HUDEP-2 (cell line): ENCODE results near the gene TSSC4.

Source experiments
- DNase-seq, 76 experiments: peaks; one replicate each; lab custom pipeline; 2025; ENCODE audit not compliant: unreplicated experiment in 76 of 76; lab: John Stamatoyannopoulos, UW

The TSSC4 gene

DNA sequence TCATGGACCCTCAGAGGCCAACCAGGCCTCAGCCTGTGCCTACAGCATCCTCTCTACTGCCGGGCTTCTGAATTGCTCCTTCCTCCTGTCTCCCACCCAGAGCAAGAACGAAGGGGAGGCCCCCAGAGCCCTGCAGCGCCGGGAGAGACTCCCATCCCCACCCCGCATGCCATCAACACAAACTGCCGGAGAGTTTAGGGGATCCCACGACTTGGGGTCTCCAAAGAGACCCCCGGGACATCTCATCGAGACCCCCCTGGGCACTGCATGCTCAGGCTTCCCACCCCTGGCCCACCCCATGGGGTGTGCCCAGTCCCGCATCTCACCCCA lies 31.7 kb upstream of the TSSC4 start:
- DNase-seq = no peak

DNA sequence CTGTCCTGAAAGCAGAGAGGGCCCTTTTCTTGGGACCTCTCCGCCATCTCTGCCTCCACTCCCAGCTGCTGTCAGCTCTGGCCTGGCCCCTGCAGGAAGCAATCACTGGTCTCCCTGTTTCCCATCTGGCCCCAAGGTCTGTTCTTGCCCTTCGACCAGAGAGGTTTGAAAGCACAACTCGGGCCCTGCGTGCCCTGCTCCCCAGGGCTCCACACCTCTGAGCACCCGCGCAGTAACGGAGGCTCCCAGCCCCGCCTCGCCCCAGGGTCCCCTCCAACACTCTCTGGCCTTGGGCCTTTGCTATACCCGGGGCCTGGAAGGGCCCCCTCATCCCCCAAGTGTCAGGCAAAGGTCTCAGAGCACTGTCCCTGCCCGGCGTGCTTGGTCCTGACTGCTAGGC lies 31.2 kb upstream of the TSSC4 start:
- DNase-seq = no peak

DNA sequence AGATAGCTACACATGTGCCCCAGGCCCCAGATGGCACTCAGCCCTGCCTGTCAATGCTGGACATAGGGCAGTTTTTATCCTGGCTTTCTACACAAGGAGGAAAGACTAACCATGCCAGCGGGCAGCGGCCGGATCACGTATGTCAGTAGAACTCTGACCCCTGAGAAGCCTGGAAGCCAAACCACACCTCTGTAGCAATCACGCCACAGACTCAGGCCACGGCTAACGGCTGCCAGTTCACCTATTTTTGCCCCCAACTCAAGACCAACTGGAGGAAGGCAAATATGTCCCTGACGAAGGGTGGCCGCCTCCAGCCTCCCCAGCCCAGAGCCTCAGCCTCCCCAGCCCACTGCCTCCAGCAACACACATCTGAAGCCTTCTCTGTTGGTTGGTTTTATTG lies 30.7 kb upstream of the TSSC4 start:
- no peak for DNase-seq

DNA sequence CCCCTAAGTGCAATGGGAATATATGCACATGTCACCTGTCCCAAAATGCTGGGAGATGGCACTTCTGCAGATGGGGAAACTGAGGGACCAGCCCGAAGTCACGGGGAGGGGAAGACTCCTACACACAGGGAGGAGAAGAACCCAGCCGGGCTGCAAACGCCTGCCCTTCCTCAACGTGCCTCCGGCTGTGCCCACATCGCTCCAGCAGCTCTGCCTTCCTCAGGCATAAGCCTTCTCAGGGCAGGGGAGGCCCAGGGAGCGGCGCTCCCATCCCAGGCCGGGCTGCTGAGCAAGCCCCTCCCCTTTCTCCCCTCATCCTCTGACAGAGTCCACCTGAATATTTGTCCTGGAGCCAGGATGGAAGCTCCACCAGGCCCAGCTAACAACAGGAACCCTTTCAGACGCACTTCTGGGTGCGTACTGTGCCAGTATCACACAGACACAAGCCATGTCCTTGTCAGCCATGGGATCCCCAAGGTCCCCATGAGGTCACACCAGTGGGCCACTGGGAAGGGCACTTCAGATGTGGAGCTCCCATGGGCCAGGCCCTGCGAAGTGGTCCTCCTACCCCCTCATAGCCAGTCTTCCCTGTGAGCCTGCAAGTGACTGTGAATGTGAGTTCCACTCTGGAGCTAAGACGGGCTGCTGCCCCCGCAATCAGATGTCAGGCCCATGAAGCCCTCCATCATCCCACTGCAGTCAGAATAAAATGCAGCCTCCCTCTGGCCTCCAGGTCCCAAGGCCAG lies 25.9 kb upstream of the TSSC4 start:
- DNase-seq = no peak

DNA sequence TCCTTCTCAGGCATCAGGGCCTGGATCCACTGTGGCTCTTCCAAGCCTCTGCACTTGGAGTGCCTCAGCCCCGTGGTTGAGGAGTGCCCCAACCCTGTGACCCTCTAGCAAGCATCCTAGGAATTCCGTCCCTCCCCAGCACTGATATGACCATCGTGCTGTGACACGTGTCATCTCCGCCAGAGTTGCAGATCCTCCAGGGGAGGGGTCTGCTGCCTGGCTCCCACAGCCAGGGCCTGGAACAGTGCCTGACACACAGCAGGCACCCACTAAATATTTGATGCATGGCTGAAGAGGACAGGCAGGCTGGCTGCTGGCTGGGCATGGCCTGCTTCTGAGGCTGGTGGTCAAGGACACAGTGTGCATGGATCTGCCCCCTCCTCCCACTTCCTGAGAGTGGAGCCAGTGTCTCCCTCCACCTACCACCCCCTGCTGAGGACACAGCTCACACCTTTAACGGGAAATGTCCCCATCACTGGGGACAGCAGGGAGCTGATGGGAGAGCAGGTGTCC lies 25.2 kb upstream of the TSSC4 start:
- DNase-seq = no peak

DNA sequence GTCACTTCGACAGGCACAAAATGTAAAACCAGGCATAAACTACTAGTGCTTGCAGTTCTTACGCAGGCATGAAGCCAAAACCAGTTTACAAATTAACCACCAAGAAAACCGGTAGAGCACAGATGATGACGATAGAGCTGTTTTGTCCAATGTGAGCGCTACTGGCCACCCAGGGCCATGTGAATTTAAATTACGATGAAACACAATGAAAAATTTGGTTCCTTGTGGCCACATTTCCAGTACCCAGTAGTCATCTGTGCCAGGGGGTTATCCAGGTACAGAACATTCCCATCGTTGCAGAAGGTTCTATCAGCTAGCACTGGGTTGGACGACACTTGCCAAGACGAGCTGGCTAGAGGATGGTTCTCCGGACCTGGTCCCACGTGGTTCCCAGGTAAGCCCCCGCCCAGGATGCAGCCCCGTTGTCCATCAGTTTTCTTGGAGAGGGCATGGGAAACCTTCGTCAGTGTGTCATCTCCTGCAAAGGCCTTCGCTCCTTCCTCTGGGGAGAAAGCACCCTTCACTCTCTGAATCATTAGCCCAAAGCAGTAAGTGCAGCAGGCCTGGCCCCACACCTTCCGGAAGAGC lies 24.5 kb upstream of the TSSC4 start:
- DNase-seq = no peak

DNA sequence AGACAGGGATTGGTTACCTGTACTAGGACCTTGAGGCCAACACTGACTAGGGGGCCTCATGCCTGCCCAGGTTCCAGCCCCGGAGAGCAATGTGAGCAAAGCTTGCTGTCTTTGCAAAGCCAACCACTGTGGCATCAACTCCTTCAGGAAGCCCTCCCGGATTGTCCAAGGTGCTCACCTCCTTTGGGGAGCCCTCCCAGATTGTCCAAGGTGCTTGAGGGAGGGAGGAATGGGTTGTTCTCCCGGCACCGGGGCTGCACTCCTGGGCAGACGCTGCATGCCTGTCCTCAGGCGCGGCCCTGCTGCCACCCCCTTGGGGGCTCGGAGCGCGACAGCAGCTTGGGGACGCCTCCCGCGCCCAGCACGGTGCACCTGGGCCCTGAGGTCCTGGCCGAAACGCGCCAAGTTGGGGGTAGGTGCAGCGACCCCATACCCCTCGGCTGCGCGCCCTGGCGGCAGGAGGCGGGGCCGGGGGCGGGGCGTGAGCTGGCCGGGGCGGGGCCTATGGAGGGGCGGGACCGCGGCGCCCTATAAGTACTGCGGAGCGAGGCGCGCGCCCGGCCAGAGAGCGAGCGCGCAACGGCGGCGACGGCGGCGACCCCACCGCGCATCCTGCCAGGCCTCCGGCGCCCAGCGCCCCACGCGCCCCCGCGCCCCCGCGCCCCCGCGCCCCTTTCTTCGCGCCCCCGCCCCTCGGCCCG lies 23.6 kb upstream of the TSSC4 start, which contains the start of gene CD81:
Gene CD81 (plus strand): TSS at position 560 of the 701 bp plus-strand sequence. CDS start 240 bp downstream, outside the sequence.
- DNase-seq = peak in 27 of 76 experiments; percentile 2 to 74 (median 27)

DNA sequence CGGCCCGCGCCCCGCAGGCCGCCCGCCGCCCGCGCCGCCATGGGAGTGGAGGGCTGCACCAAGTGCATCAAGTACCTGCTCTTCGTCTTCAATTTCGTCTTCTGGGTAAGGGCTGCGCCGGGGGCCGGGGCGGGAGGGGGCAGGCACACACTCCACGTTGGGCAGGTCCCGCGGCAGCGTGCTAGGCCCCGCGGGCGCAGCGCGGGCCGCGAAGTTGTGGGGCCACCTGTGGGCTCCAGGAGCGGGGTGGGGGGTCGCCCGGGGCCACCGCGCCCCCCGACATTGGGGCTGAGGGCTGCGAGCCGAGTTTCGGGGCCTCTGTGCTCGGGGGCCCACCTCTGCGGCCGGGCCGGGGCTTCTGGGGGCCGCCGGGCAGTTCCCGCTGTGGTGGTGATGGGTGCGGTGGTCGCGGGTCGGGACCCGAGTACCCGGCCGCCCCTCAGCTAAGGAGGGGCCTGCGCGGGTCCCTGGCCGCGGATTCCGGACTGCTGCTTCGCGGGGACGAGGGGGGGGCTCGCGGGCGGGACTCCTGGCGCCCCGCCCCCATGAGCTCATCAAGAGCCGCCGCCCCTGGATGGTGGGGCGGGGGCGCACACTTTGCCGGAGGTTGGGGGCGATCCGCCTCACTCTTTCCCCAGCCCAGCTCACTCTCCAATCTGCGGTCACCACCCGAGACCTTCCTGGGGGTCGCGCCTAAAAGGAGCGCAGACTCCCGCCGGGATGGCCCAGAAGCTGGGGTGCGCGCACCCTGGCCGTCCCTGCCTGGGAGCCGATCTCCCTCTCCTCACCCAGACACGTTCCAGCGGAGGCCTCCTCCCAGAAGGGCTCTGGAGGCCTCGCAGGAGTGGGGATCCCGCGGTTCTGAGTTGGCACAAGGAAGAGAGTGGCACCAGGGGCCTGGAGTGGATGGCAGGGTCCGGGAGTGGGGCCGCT lies 22.8 kb upstream of the TSSC4 start:
- peak in 9 of 76 experiments; percentile 7 to 26 (median 18) for DNase-seq

DNA sequence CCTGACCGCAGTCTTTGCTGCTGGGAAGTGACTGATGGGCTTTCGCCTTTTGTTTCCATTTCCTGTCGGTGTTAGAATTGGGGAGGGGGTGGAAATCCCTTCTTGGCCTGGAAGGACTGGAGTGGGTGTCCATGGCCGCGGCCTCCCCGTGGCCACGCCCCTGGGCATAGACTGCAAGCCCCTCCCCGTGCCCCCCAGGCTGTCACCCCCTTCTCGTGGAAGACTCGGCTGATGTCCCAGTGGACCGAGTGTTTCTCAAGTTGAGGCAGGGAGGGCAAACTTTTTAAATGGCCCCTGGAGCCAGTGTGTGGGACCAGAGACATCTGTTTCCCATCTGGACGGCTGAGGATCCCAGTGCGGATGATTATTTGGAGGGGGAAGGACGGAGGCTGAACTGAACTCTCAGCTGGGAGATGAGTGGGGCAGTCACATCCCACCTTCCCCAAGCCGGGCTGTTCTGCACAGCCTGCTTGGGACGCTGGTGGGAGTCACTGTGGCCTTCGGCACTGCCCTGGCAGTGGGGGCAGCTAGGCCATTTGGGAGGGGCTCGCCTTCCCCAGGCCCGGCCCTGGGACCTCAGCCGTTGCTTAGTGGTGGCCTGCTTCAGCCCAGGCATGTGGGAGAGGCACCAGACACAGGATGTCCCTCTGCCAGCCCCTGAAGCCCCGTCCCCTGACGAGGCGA lies 21.9 kb upstream of the TSSC4 start:
- no peak for DNase-seq

DNA sequence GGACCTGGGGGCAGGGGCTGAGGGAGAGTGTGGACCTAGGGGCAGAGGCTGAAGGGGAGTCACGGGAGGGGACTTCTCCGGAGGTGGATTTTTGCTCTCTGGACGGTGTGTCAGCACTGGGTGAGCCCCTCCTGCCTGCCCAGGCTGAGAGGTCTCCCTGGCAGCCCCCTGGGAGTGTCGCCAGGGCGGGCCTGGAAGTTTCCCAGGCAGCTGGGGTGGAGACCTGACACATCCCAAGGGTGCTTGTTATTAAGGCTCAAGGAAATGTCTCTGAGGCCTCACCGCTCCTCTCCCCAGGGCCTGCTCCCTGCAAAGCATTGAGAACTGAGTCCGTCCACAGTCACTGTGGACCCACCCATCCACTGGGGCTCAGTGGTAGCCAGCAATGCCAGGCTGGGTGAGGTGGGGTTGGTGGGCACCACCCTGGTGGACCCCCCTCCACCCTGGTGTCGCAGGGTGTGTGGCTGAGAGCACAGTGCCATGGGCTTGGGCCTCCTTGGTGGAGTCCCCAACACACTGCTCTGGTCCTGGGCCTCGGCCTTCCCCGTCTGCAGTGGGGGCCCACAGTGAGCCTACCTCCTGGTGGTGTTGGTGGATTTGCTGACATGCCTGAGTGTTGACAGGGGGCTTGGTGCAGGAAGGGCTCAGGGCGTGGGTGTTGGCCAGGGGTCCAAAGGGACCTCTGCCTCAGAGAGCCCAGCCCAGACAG lies 20.9 kb upstream of the TSSC4 start:
- DNase-seq = no peak

DNA sequence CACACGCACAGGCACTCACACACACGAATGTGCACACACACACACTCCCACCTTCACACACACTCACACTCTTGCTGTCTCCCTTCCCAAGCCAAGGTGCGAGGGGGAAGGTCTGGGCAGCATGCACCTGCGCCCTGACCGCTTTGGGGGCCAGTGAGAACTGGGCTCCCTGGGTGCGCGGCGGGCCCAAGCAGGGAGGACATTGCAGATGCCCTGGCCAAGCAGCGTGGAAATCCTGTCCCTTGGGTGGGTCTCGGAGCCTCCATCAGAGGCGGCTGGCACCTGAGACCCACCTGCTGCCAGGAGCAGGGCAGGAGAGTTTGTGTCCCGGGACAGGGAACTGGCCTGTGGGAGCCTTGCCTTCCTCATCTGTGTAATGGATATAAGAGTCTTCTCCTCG lies 20.2 kb upstream of the TSSC4 start:
- DNase-seq = no peak

DNA sequence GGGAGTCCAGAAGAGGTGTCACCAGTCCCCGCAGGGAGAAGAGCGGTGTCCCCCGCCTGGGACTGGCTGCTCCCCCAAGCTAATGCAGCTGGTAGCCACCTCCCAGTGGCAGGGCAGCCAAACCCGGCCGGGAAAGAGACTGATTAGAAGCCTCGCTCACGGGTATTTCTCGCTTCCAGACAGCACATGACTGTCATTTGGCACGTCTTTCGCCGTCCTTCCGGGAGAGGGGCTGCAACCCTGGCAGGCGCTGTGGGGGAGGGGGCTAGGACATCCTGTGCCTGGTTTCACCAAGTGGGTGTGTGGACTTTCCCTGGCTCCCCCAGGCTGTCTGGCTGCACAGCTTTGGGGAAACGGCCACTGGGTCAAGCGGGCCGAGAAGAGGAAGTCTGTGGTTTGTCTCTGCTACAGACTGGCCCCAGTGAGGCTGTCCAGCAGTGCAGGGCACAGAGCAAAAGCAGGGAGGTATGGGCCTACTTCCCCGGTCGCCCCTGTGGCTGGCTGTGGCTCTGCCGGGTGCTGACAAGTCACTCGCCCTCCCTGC lies 19.7 kb upstream of the TSSC4 start:
- no peak for DNase-seq

DNA sequence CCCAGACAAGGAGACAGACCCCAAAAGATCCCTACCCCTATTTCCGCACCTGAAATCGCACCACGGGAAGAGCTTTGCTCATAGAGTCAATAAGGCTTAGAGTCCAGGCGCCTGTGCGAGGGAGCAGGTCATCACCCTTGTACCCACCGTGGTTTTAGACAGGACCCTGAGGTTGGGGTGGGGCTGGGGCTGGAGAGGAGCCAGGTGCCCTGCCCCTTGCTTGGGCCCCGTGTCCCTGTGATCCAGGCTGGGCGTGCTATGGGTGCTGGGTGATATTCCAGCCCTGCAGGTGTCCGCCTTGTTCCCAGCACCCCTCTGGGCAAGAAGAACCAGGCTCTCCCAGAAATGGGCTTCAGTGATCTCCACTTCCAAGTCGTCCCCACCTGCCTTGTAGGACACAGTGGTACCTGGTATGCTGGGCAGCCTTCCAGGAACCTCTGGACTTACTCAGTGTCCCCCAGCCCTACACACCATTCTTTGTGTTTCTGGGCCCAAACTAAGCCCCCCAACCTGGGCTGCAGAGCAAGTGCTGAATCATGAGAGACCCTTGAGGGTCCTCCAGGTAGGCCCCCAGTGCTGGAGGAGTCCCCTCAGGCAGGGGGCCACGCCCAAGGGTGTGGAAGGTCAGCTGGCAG lies 18.9 kb upstream of the TSSC4 start:
- DNase-seq = no peak

DNA sequence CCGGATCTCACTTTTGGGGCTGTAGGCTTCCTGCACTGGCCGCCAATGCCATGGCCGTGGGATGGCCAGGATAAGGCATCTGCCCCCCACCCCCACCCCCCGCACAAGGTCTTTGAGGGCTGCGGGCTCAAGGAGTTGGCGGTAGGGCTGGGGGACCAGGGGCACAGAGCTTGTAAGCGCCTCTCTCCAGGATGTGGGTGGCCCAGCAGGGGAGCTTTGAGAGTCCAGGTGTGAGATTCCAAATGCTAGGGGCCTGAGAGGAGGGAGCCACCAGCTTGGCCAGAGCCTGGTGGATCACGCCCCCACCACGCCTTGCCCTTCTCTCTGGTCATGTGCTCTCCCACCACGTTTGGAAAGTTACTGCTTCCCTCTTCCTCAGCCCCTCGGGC lies 18.4 kb upstream of the TSSC4 start:
- no peak for DNase-seq

DNA sequence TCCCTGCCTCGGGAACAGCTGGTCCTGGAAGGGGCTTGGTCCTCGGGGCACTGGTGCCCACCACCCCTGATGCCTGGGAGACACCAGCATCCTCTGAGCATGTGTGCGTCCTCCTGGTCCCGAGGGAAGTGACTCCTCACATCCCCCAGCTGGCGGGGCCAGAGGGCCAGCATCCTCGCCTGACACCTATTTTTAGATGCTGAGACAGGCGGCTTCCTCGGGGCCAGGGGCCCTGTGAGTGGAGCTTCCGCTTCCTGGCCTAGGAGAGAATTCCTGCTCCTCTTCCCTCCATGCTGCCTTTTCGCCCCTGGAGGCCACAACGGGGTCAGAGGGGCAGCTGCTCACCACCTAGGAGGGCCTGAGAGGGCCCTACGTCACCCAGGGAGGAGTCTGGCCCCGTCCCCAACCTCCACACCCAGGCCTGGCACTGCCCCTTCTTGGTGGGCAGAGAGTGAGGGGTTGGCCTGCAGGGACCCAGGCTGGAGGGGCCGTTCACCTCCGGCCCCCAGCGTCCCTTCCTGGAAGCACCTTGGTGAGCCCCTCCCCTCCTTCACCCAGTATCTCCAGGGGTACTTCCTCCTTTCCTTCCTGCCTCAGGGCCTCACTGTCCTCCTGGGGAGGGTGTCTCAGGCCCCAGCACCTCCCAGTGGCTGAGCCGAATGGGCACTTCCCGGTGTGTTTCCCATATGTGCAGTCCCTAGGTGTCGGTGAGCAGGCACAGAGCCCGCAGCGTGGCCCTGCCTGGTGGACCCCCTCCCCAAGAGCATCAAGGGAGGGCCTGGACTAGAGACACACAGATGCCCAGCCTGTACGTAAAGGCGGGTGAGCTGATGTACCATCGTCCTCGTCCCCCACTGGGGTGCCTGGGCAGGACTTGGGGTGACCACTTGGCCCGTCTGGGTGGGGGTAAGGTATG lies 17.4 kb upstream of the TSSC4 start:
- DNase-seq = no peak

DNA sequence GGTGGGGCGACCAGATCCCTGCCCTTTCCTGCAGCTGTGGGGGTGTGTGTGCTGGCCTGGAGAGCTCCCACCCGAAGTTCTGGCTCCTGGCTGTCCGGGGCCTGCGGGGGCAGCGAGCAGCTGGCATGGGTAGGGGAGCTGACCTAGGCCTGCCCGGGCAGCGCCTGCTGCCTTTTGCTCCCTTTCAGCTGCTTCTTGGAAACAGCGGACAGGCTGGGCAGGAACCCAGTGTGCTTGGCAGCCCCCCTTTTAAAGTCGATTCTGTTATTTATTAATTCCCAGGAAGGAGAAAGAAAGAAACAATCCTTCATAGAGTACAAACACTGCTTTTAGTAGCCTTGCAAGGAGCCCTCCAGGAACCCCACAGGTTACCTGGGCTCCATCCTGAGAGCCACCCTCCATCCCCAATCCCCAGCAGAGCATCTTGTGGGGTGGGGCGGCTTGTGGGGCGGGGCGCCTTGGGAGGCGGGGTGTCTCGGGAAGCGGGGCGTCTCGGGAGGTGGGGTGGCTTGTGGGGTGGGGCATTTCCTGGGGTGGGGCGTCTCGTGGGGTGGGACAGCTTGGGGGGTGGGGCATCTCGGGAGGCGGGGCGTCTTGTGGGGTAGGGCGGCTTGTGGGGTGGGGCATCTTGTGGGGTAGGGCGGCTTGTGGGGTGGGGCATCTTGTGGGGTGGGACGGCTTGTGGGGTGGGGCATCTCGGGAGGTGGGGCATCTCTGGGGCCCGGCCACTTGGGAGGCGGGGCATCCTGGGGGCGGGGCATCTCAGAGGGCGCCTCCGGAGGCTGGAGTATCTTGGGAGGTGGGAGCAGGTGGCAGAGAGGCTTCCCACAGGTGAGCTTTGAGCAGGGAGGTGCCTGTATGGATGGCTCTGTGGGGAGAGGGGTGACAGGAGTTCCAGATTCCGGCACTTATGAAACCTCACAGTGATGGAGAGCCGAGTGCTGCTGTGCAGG lies 16.4 kb upstream of the TSSC4 start:
- peak in 32 of 76 experiments; percentile 5 to 52 (median 24) for DNase-seq
